C4-2B (cell line): ENCODE measurements around the gene CD38.
"Not testable (repeated sequence)": the region's sequence is repeated elsewhere in the genome, so short reads cannot be mapped to it uniquely, and the experiment has no call there.

Experiments
- H3K27ac ChIP-seq: fragments of 450-650 bp; 2 replicates; pipeline ENCODE4 v1.5.1; 2017
- ZFX ChIP-seq: fragments of 450-650 bp; IDR thresholded peaks from 2 replicates; pipeline ENCODE4 v1.6.1; 2017
- TF ChIP-seq, protein P1 (sequence below): fragments of 450-650 bp; conservative IDR thresholded peaks from 2 replicates; pipeline ENCODE4 v1.5.1; 2017; ENCODE audit warnings: mild to moderate bottlenecking

Gene CD38

DNA sequence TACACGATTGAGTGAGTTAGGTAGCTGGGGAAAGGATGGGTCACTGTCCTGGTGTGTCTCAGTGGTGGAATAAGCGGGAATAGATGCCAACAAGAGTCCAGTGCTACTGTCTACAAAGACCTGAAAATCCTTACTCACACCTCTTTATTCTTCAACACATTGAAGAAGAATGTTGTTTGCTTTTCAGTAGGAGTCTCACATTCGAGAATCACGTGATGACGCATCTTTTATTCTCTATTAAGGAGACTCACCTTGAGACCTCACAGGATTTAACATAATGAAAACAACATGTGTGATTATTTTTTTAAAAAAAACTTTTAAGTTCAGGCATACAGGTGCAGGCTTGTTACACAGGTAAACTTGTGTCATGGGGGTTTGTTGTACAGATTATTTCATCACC is 75.2 kb downstream of the CD38 start:
- TF ChIP-seq ZFX = no peak
- TF ChIP-seq, protein P1, sequence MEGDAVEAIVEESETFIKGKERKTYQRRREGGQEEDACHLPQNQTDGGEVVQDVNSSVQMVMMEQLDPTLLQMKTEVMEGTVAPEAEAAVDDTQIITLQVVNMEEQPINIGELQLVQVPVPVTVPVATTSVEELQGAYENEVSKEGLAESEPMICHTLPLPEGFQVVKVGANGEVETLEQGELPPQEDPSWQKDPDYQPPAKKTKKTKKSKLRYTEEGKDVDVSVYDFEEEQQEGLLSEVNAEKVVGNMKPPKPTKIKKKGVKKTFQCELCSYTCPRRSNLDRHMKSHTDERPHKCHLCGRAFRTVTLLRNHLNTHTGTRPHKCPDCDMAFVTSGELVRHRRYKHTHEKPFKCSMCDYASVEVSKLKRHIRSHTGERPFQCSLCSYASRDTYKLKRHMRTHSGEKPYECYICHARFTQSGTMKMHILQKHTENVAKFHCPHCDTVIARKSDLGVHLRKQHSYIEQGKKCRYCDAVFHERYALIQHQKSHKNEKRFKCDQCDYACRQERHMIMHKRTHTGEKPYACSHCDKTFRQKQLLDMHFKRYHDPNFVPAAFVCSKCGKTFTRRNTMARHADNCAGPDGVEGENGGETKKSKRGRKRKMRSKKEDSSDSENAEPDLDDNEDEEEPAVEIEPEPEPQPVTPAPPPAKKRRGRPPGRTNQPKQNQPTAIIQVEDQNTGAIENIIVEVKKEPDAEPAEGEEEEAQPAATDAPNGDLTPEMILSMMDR = no peak
- no peak overlapping the region for H3K27ac ChIP-seq

DNA sequence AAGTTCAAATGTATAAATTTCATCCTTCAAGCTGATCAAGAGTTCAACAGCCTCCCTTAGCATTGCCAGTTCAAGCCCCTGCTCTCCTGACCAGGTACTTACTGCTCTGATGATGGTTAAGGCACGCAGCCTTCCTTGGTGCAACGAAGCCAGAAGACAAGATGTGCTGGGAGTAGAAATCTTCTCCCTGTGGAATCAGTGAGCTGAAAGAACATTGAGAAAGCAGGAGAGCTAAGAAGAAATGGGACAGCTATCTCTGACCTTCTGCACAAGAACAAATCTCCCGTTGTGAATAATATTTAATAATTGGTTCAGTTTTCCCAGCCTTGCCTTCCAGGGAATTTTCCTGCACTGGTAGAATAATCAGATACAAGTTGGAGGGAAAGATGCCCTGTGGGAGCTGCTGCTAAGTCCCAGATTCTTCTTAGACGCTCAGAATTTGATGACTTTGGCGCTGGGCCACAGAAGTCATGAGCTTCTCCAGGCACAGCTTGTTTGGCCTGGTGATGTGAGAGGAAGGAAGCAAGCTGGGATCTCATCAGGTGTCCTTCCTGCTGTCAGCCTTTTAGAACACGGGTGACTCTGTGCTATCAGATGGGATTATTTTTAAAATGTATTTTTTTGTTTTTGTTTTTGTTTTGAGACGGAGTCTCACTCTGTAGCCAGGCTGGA is 77.8 kb downstream of the CD38 start:
- TF ChIP-seq, protein P1 = no peak
- TF ChIP-seq ZFX = no peak

DNA sequence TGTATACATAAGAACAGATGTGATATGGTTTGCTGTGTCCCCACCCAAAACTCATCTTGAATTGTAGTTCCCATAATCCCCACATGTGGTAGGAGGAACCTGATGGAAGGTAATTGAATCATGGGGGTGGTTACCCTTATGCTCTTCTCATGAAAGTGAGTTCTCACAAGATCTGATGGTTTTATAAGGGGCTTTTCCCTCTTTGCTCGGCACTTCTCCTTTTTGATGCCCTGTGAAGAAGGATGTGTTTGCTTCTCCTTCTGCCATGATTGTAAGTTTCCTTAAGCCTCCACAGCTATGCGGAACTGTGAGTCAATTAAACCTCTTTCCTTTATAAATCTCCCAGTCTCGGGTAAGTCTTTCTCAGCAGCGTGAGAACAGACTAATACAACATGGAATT is 83.1 kb downstream of the CD38 start:
- H3K27ac ChIP-seq = not testable (repeated sequence)

More for the DNA sequence above, 77.8 kb downstream of the CD38 start:
- no peak overlapping the region for H3K27ac ChIP-seq

DNA sequence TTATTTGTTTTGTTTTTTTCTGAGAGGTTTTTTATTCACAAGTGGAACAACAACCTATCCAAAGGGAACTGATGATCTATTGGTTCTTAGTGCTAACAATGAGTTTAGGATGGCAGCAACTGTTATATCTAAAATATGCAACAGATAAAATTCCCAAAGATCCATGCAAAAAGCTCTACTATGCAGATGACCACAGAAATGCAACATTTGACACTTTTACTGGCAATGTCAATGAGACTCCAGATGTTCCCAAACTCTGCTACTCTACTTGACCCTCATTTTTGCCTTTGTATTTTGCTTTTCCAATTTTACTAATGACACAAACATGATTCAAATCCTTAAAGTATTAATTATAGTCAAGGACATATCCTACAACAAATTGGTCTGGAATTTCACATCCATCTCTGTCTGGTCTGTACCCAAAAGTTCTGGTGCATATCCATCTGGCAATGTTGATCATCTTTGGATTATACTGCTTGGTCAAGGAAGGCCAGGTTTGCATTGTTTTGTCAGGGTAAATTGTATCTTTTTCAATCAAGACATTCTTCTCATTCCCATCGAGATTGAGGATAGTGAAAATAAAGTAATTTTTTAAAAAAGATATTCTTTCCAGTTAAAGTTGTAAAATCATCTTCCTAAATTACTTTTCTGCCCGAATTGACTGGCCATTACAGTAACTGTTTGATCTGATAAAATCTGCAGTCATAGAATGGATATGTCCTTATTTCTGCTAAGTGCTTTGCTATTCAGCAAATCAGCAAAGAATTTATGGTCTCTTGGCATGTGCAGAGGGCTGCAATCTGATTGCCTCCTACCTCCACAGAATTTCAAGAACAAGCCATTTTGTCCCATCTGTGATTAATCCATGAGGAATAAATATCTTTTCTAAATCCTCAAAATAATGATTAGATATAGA is 86.8 kb downstream of the CD38 start:
- H3K27ac ChIP-seq = no peak overlapping the region
- no peak for TF ChIP-seq ZFX

DNA sequence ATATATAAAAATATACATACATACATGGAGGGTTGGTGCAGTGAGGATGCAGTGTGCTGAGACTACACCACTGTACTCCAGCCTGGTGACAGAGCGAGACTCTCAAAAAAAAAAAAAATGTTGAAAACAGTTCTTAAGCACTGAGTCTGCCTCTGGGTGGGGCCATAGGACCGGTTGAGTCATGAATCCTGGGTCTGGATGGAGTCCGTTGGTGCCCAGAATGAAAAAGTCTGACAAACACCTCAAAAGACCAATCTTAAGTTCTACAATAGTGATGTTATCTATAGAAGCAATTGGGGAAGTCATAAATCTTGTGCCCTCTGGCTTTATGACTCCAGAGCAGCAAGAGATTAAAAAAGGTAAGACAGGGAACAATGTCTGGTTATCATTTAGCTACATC is 90.0 kb downstream of the CD38 start:
- no peak overlapping the region for H3K27ac ChIP-seq
- TF ChIP-seq, protein P1 = no peak
- TF ChIP-seq ZFX = no peak

DNA sequence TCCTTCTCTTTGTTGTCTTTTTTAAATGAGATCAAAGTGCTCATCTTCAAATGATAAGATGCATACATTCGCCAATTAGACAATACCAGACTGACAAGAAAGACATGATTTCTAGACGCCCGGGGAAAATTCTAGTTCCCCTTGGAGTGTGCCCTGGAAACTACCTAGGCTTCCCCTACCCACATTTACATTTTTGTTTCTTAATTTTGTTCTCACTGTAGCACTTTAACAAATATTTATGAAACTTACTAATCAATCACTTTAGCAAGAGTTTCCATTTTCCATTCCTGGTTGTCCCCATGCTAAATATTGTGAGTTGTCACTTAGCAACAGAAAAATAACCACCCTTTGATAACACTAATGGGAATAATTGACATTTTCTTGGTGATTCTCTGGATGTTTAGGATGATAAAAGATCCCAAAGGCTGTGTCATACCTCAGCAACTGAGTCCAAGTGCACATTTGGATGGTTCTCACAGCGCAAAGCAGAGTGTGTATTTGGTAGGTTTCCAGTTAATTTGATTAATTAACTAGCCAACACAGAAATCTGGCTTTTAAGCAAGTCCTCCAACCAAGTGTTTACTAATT is 90.8 kb downstream of the CD38 start:
- H3K27ac ChIP-seq = no peak overlapping the region
- TF ChIP-seq ZFX = no peak
- TF ChIP-seq, protein P1 = no peak

DNA sequence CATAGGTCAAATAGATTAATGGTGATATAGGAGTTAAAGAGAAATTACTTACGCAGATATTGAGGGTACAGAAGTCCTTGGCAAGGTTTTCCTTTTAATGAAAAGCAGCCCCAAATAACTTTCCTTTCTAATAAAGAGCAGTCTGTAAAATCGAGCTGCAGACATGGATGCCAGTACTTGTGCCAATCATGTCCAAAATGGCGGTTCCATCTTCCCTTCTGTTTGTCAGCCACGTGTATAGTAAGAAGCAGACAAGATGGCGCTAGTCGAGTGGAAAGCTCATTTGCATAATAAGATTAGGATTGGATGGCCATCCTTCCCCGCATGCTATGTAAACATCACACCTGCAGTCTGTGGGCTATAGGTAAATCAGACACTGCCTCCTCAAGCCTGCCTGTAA is 92.0 kb downstream of the CD38 start:
- H3K27ac ChIP-seq = no peak overlapping the region
- TF ChIP-seq, protein P1 = no peak
- TF ChIP-seq ZFX = no peak

DNA sequence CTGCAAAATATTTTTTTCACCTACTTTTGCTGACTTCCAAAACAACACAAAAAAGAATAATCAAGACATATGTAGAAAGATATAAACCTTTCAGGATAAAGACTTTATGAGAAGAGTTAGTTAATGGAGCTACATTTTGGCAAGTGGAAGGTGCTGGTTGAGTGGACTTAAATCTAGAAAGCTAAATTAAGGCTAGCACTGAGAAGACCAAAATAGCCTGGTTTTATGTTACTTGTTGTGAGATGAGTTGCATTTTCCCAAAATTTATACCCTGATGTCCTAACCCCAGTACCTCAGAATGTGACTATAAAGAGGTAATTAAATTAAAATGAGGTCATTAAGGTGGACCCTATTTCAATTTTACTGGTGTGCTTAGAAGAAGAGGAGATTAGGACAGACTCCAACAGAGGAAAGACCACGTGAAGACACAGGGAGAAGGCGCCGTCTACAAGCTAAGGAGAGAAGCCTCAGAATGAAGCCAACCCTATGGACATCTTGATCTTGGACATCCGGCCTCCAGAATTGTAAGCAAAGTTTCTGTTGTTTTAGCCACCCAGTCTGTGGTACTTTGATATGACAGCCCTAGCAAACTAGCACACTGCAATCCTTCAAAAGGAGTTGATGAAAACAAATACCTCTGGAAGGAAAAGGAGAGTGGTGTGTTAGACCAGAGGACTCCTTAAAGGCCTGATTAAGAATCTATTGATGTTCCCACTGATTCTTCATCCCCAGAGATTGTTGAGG is 93.0 kb downstream of the CD38 start:
- no peak overlapping the region for H3K27ac ChIP-seq
- no peak for TF ChIP-seq ZFX
- TF ChIP-seq, protein P1 = no peak
